Gastroesophageal sphincter (tissue), 2 donors: Measurements from ENCODE around the gene TMEM217.

ENCODE experiments used
- POLR2A ChIP-seq, 2 donors: fragments of 450-650 bp; IDR thresholded peaks; one replicate each; pipeline ENCODE4 v1.6.1; 2017; ENCODE audit warnings: antibody characterized with exemption in 2 of 2, mild to moderate bottlenecking in 2 of 2, moderate library complexity in 1 of 2
- POLR2AphosphoS5 ChIP-seq: sonication (generic); formaldehyde crosslinking; IDR thresholded peaks from one replicate; pipeline ENCODE4 v1.6.1; 2017; ENCODE audit warnings: antibody characterized with exemption

DNA sequence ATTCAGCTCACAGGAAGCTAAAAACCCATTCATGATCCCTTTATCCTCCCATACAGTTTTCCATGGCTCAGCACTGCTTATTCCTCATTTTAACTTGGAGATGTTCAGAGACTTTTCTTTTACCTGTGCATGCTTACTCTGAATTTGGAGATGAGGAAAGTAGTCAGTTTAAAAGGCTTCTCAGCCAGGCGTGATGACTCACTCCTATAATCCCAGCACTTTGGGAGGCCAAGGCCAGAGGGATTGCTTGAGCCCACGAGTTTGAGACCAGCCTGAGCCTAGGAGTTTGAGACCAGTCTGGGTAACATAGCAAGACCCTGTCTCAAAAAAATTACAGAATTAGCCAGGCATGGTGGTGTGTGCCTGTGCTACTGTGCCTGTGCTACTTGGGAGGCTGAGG lies 30.3 kb upstream of the TMEM217 start:
- no peak for TF ChIP-seq POLR2AphosphoS5
- no peak for TF ChIP-seq POLR2A (IDR thresholded peaks at IDR 0.05)
